Left renal cortex interstitium (tissue), 4 donors: ENCODE results near the gene TBC1D28. TPM values are rescaled to one million over a fixed set of nuclear protein-coding genes. Genes with fewer than 3 reads are reported as not detected.
"Not testable (repeated sequence)": the region's sequence is repeated elsewhere in the genome, so short reads cannot be mapped to it uniquely, and the experiment has no call there.

Experiments
- DNase-seq, 4 donors: peaks; one replicate each; pipeline ENCODE4 v3.0.0-alpha.2; 2013; ENCODE audit warnings: low read depth in 4 of 4, low spot score in 2 of 4, missing footprints in 1 of 4
- polyA plus RNA-seq, 4 donors: library from polyadenylated mRNA; unstranded; fragments of 120-200 nt; gene quantifications; one replicate each; pipeline ENCODE4 v1.2.1, GENCODE V29; 2013; ENCODE audit not compliant: insufficient read length in 4 of 4

TBC1D28 gene
- polyA plus RNA-seq: not detected

- DNase-seq: not testable (repeated sequence)
Observed at GRCh38 chr17:18644291-18644690, at the start of gene TBC1D28. TSS of gene TBC1D28 (minus strand) at chr17:18644391. CDS start at chr17:18641352, 3,039 bp downstream.

GRCh38 chr17:18682668-18683067 is 38.5 kb upstream of the TBC1D28 start:
- DNase-seq: peak in 1 of 4 donors; percentile 1

GRCh38 chr17:18681767-18682571 is 37.8 kb upstream of the TBC1D28 start, which contains the start of gene FOXO3B:
TSS of gene FOXO3B (minus strand) at chr17:18682314. CDS start at chr17:18681651, 663 bp downstream.
- DNase-seq: peak; percentile 52 to 94 (median 73)

GRCh38 chr17:18677381-18677780 is 33.2 kb upstream of the TBC1D28 start:
- not testable (repeated sequence) for DNase-seq

GRCh38 chr17:18676928-18677327 is 32.7 kb upstream of the TBC1D28 start:
- DNase-seq: not testable (repeated sequence)

GRCh38 chr17:18672395-18673227 is 28.4 kb upstream of the TBC1D28 start:
- not testable (repeated sequence) for DNase-seq

GRCh38 chr17:18668625-18669024 is 24.4 kb upstream of the TBC1D28 start:
- not testable (repeated sequence) for DNase-seq

GRCh38 chr17:18667535-18667934 is 23.3 kb upstream of the TBC1D28 start:
- not testable (repeated sequence) for DNase-seq

GRCh38 chr17:18666326-18666725 is 22.1 kb upstream of the TBC1D28 start:
- not testable (repeated sequence) for DNase-seq

- not testable (repeated sequence) for DNase-seq
Observed at GRCh38 chr17:18661924-18662624, 17.9 kb upstream of the TBC1D28 start.

GRCh38 chr17:18650094-18650493 is 5.9 kb upstream of the TBC1D28 start:
- not testable (repeated sequence) for DNase-seq

- not testable (repeated sequence) for DNase-seq
Observed at GRCh38 chr17:18643124-18643523, 1.1 kb downstream of the TBC1D28 start.

GRCh38 chr17:18638357-18638756 is 5.8 kb downstream of the TBC1D28 start:
- DNase-seq: not testable (repeated sequence)

- not testable (repeated sequence) for DNase-seq
Observed at GRCh38 chr17:18636237-18636636, 8.0 kb downstream of the TBC1D28 start.

GRCh38 chr17:18635773-18636172 is 8.4 kb downstream of the TBC1D28 start:
- not testable (repeated sequence) for DNase-seq

GRCh38 chr17:18634550-18635263 is 9.5 kb downstream of the TBC1D28 start:
- not testable (repeated sequence) for DNase-seq

- no peak for DNase-seq
Observed at GRCh38 chr17:18626152-18626870, 17.9 kb downstream of the TBC1D28 start.

GRCh38 chr17:18625509-18626104 is 18.6 kb downstream of the TBC1D28 start:
- peak; percentile 31 to 82 (median 68) for DNase-seq
